HG03159 (cell line): ENCODE data around the gene ADAM12.
"Not testable (repeated sequence)": the region's sequence is repeated elsewhere in the genome, so short reads cannot be mapped to it uniquely, and the experiment has no call there.

Experiments
- ATAC-seq: cut with Tn5 transposase; IDR thresholded peaks from one replicate; pipeline ENCODE4 v1.9.1; 2021; ENCODE audit warnings: mild to moderate bottlenecking, moderate library complexity; ENCODE audit not compliant: unreplicated experiment

ADAM12 gene

GRCh38 chr10:126375299-126375698 is 13.0 kb downstream of the ADAM12 start:
- no peak for ATAC-seq

GRCh38 chr10:126374435-126374834 is 13.8 kb downstream of the ADAM12 start:
- no peak for ATAC-seq

GRCh38 chr10:126373972-126374371 is 14.3 kb downstream of the ADAM12 start:
- no peak for ATAC-seq

GRCh38 chr10:126373147-126373546 is 15.1 kb downstream of the ADAM12 start:
- no peak for ATAC-seq

GRCh38 chr10:126372396-126372795 is 15.9 kb downstream of the ADAM12 start:
- no peak for ATAC-seq

- no peak for ATAC-seq
Observed at GRCh38 chr10:126369125-126369710, 19.1 kb downstream of the ADAM12 start.

GRCh38 chr10:126357169-126357568 is 31.1 kb downstream of the ADAM12 start:
- no peak for ATAC-seq

- no peak for ATAC-seq
Observed at GRCh38 chr10:126353666-126354065, 34.6 kb downstream of the ADAM12 start.

- no peak for ATAC-seq
Observed at GRCh38 chr10:126352453-126352852, 35.8 kb downstream of the ADAM12 start.

GRCh38 chr10:126351021-126351420 is 37.3 kb downstream of the ADAM12 start:
- ATAC-seq: no peak

- ATAC-seq: no peak
Observed at GRCh38 chr10:126350216-126350992, 37.9 kb downstream of the ADAM12 start.

- no peak for ATAC-seq
Observed at GRCh38 chr10:126349676-126350075, 38.6 kb downstream of the ADAM12 start.

GRCh38 chr10:126349101-126349500 is 39.2 kb downstream of the ADAM12 start:
- no peak for ATAC-seq

- not testable (repeated sequence) for ATAC-seq
Observed at GRCh38 chr10:126343496-126343895, 44.8 kb downstream of the ADAM12 start.

- no peak for ATAC-seq
Observed at GRCh38 chr10:126342680-126343079, 45.6 kb downstream of the ADAM12 start.

- no peak for ATAC-seq
Observed at GRCh38 chr10:126341491-126341890, 46.8 kb downstream of the ADAM12 start.

GRCh38 chr10:126337251-126337810 is 50.9 kb downstream of the ADAM12 start:
- ATAC-seq: no peak

GRCh38 chr10:126336801-126337200 is 51.5 kb downstream of the ADAM12 start:
- no peak for ATAC-seq

GRCh38 chr10:126334272-126334671 is 54.0 kb downstream of the ADAM12 start:
- ATAC-seq: no peak

GRCh38 chr10:126332576-126332975 is 55.7 kb downstream of the ADAM12 start:
- no peak for ATAC-seq

GRCh38 chr10:126331101-126331500 is 57.2 kb downstream of the ADAM12 start:
- ATAC-seq: no peak

- ATAC-seq: no peak
Observed at GRCh38 chr10:126324826-126325225, 63.5 kb downstream of the ADAM12 start.
